GM10266 (cell line): Measurements from ENCODE around the gene FBXL7.

Experiments used
- DNase-seq: peaks from one replicate; pipeline ENCODE4 v3.0.0; 2012; ENCODE audit errors: extremely low spot score
- TF ChIP-seq, protein P1 (sequence below): IDR thresholded peaks from 2 replicates; pipeline ENCODE4 v1.5.1; 2012; ENCODE audit warnings: mild to moderate bottlenecking, low read depth; ENCODE audit not compliant: control insufficient read depth, insufficient read depth; ENCODE audit errors: missing control alignments

Gene FBXL7

GRCh38 chr5:15538516-15538915 lies 38.5 kb downstream of the FBXL7 start:
- TF ChIP-seq, protein P1, sequence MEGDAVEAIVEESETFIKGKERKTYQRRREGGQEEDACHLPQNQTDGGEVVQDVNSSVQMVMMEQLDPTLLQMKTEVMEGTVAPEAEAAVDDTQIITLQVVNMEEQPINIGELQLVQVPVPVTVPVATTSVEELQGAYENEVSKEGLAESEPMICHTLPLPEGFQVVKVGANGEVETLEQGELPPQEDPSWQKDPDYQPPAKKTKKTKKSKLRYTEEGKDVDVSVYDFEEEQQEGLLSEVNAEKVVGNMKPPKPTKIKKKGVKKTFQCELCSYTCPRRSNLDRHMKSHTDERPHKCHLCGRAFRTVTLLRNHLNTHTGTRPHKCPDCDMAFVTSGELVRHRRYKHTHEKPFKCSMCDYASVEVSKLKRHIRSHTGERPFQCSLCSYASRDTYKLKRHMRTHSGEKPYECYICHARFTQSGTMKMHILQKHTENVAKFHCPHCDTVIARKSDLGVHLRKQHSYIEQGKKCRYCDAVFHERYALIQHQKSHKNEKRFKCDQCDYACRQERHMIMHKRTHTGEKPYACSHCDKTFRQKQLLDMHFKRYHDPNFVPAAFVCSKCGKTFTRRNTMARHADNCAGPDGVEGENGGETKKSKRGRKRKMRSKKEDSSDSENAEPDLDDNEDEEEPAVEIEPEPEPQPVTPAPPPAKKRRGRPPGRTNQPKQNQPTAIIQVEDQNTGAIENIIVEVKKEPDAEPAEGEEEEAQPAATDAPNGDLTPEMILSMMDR: no peak
- no peak for DNase-seq

DNA sequence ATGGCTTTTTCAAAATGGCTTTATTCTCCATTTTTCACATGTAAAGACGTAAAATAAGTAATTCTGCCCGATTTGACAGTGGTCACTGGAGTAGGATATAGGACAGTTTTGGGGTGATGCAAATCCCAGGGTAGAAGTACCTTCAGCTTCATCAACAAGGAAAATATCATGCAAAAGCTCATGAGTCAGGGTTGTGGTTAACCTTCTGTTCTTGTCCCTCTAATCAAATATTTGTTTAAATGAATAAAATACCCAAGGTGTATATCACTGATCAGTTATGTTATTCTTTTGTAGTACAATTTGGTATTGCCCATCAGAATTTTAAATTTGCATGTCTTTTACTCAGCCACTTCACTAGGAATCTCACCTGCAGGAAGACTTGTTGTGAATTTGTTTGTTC lies 40.0 kb downstream of the FBXL7 start:
- no peak for DNase-seq
- TF ChIP-seq, protein P1: no peak

GRCh38 chr5:15544039-15544438 lies 44.1 kb downstream of the FBXL7 start:
- no peak for DNase-seq
- TF ChIP-seq, protein P1: no peak

DNA sequence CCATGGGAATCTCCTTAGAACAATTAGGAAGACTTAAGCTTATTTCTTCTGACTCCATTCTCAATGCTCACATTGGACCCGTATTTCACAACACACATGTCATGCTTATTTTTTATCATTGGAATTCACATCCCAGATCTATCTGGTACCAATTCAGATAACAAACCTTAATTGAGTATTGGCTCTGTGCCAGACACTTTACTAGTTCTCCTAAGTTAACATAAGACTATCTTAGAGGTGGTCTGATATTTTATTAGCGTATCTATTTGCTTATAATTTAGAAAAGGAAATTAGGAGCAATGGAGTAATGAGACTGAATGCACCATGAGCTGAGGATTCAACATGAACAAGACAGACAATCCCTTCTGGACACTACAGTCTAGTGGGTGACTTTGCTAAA lies 45.1 kb downstream of the FBXL7 start:
- TF ChIP-seq, protein P1: no peak
- no peak for DNase-seq

DNA sequence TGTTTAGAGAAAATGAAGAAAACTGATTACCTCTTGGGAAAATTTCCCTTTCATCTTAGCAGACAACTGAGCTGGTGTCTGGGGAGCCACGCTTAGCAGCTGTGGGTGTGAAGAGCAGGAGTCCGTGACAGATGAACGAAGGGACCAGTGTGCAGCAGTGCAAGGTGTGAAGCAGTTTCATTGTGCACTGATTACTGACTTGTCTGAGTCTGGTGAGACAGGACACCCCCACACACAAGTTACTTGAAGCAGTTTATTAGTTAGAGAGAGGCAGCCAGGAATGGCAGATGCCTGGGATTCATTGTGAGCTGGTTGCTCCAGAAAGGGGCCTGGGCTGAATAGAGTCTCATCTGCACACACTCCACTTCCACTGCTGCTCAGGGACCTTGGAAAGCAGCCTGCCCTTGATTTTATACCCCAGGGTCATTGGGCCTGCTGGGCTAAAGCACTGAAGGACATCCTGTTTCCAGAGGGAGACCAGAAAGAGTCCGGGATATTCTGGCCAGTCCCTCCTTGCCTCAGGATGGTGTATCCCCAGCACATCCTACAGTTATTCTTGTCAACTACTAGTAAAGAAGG lies 47.4 kb downstream of the FBXL7 start:
- DNase-seq: no peak
- TF ChIP-seq, protein P1: no peak

- TF ChIP-seq, protein P1: no peak
- DNase-seq: no peak
These were observed 50.0 kb downstream of the FBXL7 start for GRCh38 chr5:15549961-15550360.

DNA sequence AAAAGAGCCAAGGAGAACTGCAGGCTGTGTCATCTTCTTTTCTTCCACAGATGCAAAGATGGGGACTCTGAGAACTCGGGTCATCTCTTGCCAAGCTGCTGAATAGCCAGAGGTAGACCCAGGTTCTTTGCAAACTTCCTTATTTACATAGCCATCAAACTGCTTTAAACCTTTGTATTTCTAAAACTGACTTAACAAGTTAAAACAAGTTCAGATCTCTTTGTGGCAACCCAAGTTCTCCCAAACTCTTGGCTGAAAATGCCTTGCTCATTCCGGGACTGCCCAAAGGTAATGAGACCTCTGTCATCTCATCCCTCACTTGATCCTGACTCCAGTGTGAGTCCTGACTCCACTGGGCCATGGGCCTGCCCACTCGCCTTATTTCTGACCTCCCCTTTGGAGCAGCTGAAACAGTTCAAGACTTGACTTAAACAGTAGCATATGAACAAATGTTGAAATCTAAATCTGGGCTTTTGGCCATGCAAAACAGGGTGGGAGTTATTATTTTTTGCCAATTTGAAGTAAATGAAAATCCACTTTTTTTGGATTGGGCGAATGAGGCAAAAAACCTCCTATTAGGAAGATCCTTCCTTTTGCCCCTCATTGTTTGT lies 50.6 kb downstream of the FBXL7 start:
- TF ChIP-seq, protein P1: no peak

More for the DNA sequence above, 50.6 kb downstream of the FBXL7 start:
- DNase-seq: no peak
